ENCODE data around the gene ZNF664. TPM values are rescaled to one million over a fixed set of nuclear protein-coding genes. Genes with fewer than 3 reads are reported as not detected.

The ZNF664 gene
- polyA plus RNA-seq, 1 experiment: 42.4 TPM

DNA sequence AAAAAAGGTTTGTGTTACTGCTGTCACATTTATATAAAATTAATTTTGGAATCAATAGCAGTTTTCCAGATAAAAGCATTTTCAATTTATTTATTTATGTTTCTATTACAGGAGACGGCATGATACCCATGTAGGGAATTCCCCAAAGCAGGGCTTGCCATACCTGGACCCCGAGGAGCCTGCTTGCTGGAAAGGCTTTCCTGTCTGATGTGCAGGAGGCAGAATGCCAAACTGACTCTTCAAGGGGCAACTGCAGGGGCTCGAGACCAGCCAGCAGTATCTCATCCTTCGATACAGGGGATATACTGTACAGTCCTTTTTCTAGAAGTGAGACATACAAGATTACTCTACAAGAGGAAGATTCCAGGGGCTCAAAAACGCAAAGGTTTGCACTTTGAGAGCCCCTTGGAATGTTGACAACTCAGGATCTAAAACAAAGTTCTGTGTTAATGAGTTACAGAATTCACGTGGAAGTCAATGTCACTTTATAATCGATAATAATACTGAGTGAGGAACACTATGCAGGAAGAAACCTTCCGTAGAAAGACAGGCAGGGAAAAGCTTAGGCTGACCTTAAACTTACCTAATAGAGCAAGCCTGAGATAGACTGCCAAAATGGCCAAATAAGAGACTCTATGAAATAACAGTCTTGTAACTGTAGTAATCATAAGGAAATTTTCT, 38.6 kb downstream of the ZNF664 start:
- Histone ChIP-seq H3K4me3 (ENCODE audit: low read depth, low read length) (no peak overlapping the region), H3K27me3 (ENCODE audit: control insufficient read depth, insufficient read depth, low read length) (no peaks in the 10 kb centered on the region), H3K36me3 (ENCODE audit: control insufficient read depth, insufficient read depth, low read length) (peaks cover 9% of the 10 kb centered on the region)
- ChIA-PET CTCF (no interaction called here), POLR2A (no interaction called here)
- no peak for DNase-seq (ENCODE audit: low read depth)
- TF ChIP-seq, protein P1, sequence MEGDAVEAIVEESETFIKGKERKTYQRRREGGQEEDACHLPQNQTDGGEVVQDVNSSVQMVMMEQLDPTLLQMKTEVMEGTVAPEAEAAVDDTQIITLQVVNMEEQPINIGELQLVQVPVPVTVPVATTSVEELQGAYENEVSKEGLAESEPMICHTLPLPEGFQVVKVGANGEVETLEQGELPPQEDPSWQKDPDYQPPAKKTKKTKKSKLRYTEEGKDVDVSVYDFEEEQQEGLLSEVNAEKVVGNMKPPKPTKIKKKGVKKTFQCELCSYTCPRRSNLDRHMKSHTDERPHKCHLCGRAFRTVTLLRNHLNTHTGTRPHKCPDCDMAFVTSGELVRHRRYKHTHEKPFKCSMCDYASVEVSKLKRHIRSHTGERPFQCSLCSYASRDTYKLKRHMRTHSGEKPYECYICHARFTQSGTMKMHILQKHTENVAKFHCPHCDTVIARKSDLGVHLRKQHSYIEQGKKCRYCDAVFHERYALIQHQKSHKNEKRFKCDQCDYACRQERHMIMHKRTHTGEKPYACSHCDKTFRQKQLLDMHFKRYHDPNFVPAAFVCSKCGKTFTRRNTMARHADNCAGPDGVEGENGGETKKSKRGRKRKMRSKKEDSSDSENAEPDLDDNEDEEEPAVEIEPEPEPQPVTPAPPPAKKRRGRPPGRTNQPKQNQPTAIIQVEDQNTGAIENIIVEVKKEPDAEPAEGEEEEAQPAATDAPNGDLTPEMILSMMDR (IDR thresholded peaks at IDR 0.05; ENCODE audit: insufficient read depth, low read depth, low read length): no peak

DNA sequence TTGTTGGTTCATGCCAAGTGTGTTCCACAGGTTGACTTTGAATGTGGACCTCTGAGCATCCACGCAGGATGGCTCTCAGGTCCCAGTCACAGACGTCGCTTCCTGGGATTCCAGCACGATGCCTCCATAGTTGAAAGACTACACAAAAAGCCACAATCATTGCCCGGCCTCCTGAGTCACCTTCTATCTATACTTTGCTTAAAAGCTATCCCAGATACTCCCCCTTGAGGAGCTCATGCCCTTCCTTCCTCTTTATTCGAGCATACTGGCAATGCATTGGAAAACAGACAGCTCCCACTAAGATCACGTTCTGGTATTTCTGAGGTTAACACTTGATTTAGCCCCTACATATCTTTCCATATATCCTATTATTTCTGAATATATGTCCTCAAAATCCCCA, 40.1 kb downstream of the ZNF664 start:
- CTCF ChIA-PET: interaction anchor here (0.5 kb wide), 1 partner anchor 8 kb away, joined by 3 read pairs; no protein-coding TSS in a partner anchor

DNA sequence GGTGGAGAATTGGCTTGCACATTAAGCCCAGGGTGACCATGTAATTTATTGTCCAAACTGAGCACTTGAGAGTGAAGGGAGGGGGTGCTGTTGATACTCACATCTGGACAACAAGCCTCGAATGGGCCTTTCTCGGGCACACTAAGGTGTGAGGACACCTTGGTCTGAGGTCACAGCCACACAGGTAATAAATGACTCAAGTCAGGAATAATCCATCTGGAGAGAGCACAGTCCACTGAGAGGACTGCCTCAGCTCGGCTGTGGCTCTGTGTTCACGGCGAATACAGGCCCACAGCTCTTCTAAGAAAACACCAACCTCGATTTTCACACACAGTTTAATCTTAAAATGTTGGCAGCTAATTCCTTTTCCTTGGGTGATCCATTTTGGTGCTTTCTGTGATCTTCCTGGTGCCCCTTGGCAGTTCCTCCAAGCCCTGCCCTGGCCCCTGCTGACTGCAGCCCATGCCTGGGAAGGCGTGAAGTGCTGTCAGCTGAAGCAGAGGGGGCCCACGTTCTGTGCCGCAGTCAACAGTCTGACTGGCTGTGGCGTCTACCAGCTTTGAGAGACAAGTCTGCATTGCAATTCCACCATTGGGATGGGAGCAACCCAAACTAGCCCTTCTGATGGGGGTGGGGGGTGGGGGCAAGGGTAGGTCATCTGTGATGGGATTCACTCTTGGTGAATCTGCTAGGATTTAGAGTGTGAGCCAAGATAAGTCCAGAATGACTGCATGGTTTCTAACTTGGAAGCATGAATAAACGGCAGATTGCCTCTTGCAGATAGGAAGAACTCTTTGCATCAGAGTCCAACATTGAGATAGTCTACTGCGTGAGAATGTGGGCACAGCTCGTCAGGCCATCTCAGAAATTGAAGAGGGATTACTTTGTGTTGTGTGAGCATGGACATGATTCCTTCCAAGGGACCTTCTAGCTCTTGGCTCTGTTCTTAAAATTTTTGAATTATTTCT, 42.8 kb downstream of the ZNF664 start:
- no peaks in the 10 kb centered on the region for H3K27me3 ChIP-seq (ENCODE audit: control insufficient read depth, insufficient read depth, low read length)
- peaks cover 7% of the 10 kb centered on the region for H3K36me3 ChIP-seq (ENCODE audit: control insufficient read depth, insufficient read depth, low read length)
- H3K4me3 ChIP-seq (ENCODE audit: low read depth, low read length): no peak overlapping the region
- POLR2A ChIA-PET: interaction anchor here (0.6 kb wide), 1 partner anchor 47 kb away, joined by 3 read pairs; no protein-coding TSS in a partner anchor
- TF ChIP-seq, protein P1 (IDR thresholded peaks at IDR 0.05; ENCODE audit: insufficient read depth, low read depth, low read length): no peak
- CTCF ChIA-PET: interaction anchor here (0.6 to 1.9 kb wide), 6 partner anchors 14 to 1797 kb away, joined by 3 to 6 read pairs (median 4); no protein-coding TSS in a partner anchor
- no peak for DNase-seq (ENCODE audit: low read depth)

More for the DNA sequence above, 40.1 kb downstream of the ZNF664 start:
- Histone ChIP-seq H3K36me3 (ENCODE audit: control insufficient read depth, insufficient read depth, low read length) (peaks cover 9% of the 10 kb centered on the region), H3K27me3 (ENCODE audit: control insufficient read depth, insufficient read depth, low read length) (no peaks in the 10 kb centered on the region), H3K4me3 (ENCODE audit: low read depth, low read length) (no peak overlapping the region)
- TF ChIP-seq, protein P1 (IDR thresholded peaks at IDR 0.05; ENCODE audit: insufficient read depth, low read depth, low read length): no peak
- POLR2A ChIA-PET: no interaction called here
- DNase-seq (ENCODE audit: low read depth): no peak

DNA sequence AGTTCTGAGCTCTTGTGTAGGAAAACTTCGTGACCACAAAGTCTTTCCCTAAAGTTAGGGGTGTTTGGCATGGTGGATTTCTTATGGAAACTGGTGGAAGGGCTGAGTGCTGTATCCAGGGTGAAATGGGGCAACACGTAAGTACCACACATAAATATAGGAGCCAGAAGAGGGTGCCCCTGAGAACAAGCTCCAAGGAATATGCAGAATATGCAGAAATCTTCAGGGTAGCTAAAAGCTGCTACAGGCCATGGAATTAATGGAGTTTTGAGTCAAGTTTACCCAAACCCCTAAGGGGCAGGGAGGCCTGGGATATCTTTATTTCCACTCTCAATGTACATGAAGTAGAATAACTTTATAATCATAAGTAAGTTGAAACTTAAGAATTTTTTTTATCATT, 44.0 kb downstream of the ZNF664 start:
- H3K4me3 ChIP-seq (ENCODE audit: low read depth, low read length): no peak overlapping the region
- no peak for DNase-seq (ENCODE audit: low read depth)
- H3K27me3 ChIP-seq (ENCODE audit: control insufficient read depth, insufficient read depth, low read length): no peaks in the 10 kb centered on the region
- H3K36me3 ChIP-seq (ENCODE audit: control insufficient read depth, insufficient read depth, low read length): peaks cover 7% of the 10 kb centered on the region; the same call in 1 of the 2 replicates
- ChIA-PET CTCF (interaction anchor here (0.6 to 0.9 kb wide), 2 partner anchors 22 to 33 kb away, joined by 3 read pairs; no protein-coding TSS in a partner anchor), POLR2A (no interaction called here)
- TF ChIP-seq, protein P1 (IDR thresholded peaks at IDR 0.05; ENCODE audit: insufficient read depth, low read depth, low read length): no peak

DNA sequence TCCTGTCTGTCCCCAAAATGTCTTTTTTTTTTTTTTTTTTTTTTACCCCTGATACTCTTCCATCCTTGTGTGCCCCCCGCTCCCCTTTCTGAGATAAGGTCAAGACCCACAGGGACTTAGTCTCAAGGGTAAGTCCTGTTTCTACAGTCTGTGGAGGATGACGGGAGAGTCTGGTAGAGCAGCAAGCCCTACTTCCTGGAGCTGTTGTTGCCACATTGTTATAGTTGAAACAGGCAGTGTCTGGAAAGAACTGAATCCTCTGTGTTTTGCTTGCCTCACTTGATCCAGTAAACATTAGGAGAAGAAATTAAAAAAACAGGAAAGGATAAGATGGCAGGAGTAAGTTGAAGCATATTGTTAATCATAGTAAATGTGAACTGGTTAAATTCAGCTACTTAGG, 45.5 kb downstream of the ZNF664 start:
- POLR2A ChIA-PET: no interaction called here

More for the DNA sequence above, 45.5 kb downstream of the ZNF664 start:
- Histone ChIP-seq H3K27me3 (ENCODE audit: control insufficient read depth, insufficient read depth, low read length) (no peaks in the 10 kb centered on the region), H3K36me3 (ENCODE audit: control insufficient read depth, insufficient read depth, low read length) (no peaks in the 10 kb centered on the region), H3K4me3 (ENCODE audit: low read depth, low read length) (no peak overlapping the region)
- CTCF ChIA-PET: interaction anchor here (1.4 kb wide), 1 partner anchor 14 kb away, joined by 4 read pairs; no protein-coding TSS in a partner anchor
- no peak for DNase-seq (ENCODE audit: low read depth)
- TF ChIP-seq, protein P1 (IDR thresholded peaks at IDR 0.05; ENCODE audit: insufficient read depth, low read depth, low read length): no peak

Data from BJ (cell line).